HEK293 (cell line): ENCODE data around the gene PCSK5.

Experiments
- CTCF ChIA-PET: fragments of 350-600 bp; formaldehyde crosslinking; extraction: SDS; loops from one replicate; lab custom pipeline; 2021; ENCODE audit warnings: antibody characterized with exemption; lab: Yijun Ruan, JAX
- POLR2A ChIA-PET: fragments of 300-600 bp; formaldehyde crosslinking; extraction: SDS; loops from one replicate; lab custom pipeline; 2020; ENCODE audit warnings: antibody characterized with exemption, inconsistent platforms; lab: Yijun Ruan, JAX
- H3K27ac ChIP-seq: fragments of 200-500 bp; sonication (Bioruptor generic); 2 replicates; pipeline ENCODE4 v1.5.1; 2014; ENCODE audit warnings: low read depth, low read length, control low read depth, inconsistent platforms; ENCODE audit errors: extremely low read depth
- H3K36me3 ChIP-seq, 2 experiments: fragments of 200-500 bp in 1 of 2; sonication (Bioruptor generic) in 1 of 2; 1 replicate in 1 of 2; 2 replicates in 1 of 2; pipeline ENCODE4 v1.5.1; 2014 to 2017; ENCODE audit warnings: inconsistent platforms in 2 of 2, low read length in 2 of 2; ENCODE audit not compliant: control insufficient read depth in 2 of 2, insufficient read depth in 1 of 2
- H3K4me1 ChIP-seq: fragments of 200-500 bp; sonication (Bioruptor generic); 2 replicates; pipeline ENCODE4 v1.5.1; 2014; ENCODE audit warnings: mild to moderate bottlenecking, low read length, inconsistent platforms; ENCODE audit not compliant: control insufficient read depth, insufficient read depth
- H3K4me3 ChIP-seq: 2 replicates; pipeline ENCODE4 v1.5.1; 2011; ENCODE audit warnings: low read depth, mild to moderate bottlenecking, control low read depth, low read length, moderate library complexity
- H3K9me3 ChIP-seq: fragments of 200-500 bp; sonication (Bioruptor generic); 2 replicates; pipeline ENCODE4 v1.5.1; 2014; ENCODE audit warnings: low read depth, low read length, inconsistent platforms; ENCODE audit not compliant: control insufficient read depth, insufficient read depth
- BCL6B ChIP-seq: fragments of 450-650 bp; formaldehyde crosslinking; IDR thresholded peaks from 2 replicates; pipeline ENCODE4 v1.5.1; 2017; ENCODE audit warnings: missing biosample characterization, missing genetic modification characterization
- FEZF1 ChIP-seq: fragments of 450-650 bp; formaldehyde crosslinking; IDR thresholded peaks from 2 replicates; pipeline ENCODE4 v1.5.1; 2016; ENCODE audit warnings: missing biosample characterization, missing genetic modification characterization
- GLI4 ChIP-seq: fragments of 450-650 bp; formaldehyde crosslinking; IDR thresholded peaks from 2 replicates; pipeline ENCODE4 v1.5.1; 2016; ENCODE audit warnings: missing biosample characterization, missing genetic modification characterization
- KLF8 ChIP-seq: fragments of 450-650 bp; formaldehyde crosslinking; IDR thresholded peaks from 2 replicates; pipeline ENCODE4 v1.5.1; 2016; ENCODE audit warnings: missing biosample characterization, missing genetic modification characterization
- RBAK ChIP-seq: fragments of 450-650 bp; formaldehyde crosslinking; IDR thresholded peaks from 2 replicates; pipeline ENCODE4 v1.5.1; 2016; ENCODE audit warnings: missing biosample characterization, missing genetic modification characterization
- SETDB1 ChIP-seq: IDR thresholded peaks from one replicate; pipeline ENCODE4 v1.6.1; 2017; ENCODE audit warnings: mild to moderate bottlenecking, low read length, moderate library complexity, mixed read lengths; ENCODE audit not compliant: insufficient read length
- SP2 ChIP-seq: fragments of 450-650 bp; formaldehyde crosslinking; IDR thresholded peaks from 2 replicates; pipeline ENCODE4 v1.5.1; 2016; ENCODE audit warnings: missing biosample characterization, missing genetic modification characterization
- WT1 ChIP-seq: fragments of 450-650 bp; formaldehyde crosslinking; IDR thresholded peaks from 2 replicates; pipeline ENCODE4 v1.5.1; 2016; ENCODE audit warnings: missing biosample characterization, missing genetic modification characterization
- ZNF112 ChIP-seq: fragments of 450-650 bp; formaldehyde crosslinking; IDR thresholded peaks from 2 replicates; pipeline ENCODE4 v1.5.0; 2017; ENCODE audit warnings: missing biosample characterization, missing genetic modification characterization
- ZNF138 ChIP-seq: fragments of 450-650 bp; formaldehyde crosslinking; IDR thresholded peaks from 2 replicates; pipeline ENCODE4 v1.5.1; 2016; ENCODE audit warnings: missing biosample characterization, missing genetic modification characterization, borderline replicate concordance
- ZNF169 ChIP-seq: fragments of 450-650 bp; formaldehyde crosslinking; IDR thresholded peaks from 2 replicates; pipeline ENCODE4 v1.5.1; 2016; ENCODE audit warnings: missing biosample characterization, missing genetic modification characterization
- ZNF174 ChIP-seq: fragments of 450-650 bp; formaldehyde crosslinking; IDR thresholded peaks from 2 replicates; pipeline ENCODE4 v1.5.0; 2017; ENCODE audit warnings: missing biosample characterization, mild to moderate bottlenecking, missing genetic modification characterization
- ZNF19 ChIP-seq: fragments of 450-650 bp; formaldehyde crosslinking; IDR thresholded peaks from 2 replicates; pipeline ENCODE4; 2016; ENCODE audit warnings: missing biosample characterization, missing genetic modification characterization, low read depth
- ZNF530 ChIP-seq: fragments of 450-650 bp; formaldehyde crosslinking; IDR thresholded peaks from 2 replicates; pipeline ENCODE4 v1.5.1; 2016; ENCODE audit warnings: low read depth, missing biosample characterization, missing genetic modification characterization
- ZNF596 ChIP-seq: fragments of 450-650 bp; IDR thresholded peaks from 2 replicates; pipeline ENCODE4 v1.5.0; 2018; ENCODE audit warnings: missing biosample characterization, mild to moderate bottlenecking, missing genetic modification characterization, moderate library complexity
- ZNF658 ChIP-seq: fragments of 450-650 bp; formaldehyde crosslinking; IDR thresholded peaks from 2 replicates; pipeline ENCODE4; 2016; ENCODE audit warnings: missing biosample characterization, missing genetic modification characterization
- ZNF704 ChIP-seq: fragments of 450-650 bp; formaldehyde crosslinking; IDR thresholded peaks from 2 replicates; pipeline ENCODE4 v1.5.1; 2016; ENCODE audit warnings: missing biosample characterization, missing genetic modification characterization
- ZNF776 ChIP-seq: fragments of 450-650 bp; formaldehyde crosslinking; IDR thresholded peaks from 2 replicates; pipeline ENCODE4 v1.5.0; 2017; ENCODE audit warnings: missing biosample characterization, missing genetic modification characterization, borderline replicate concordance
- ZSCAN16 ChIP-seq: fragments of 450-650 bp; formaldehyde crosslinking; IDR thresholded peaks from 2 replicates; pipeline ENCODE4 v1.5.1; 2016; ENCODE audit warnings: missing biosample characterization, missing genetic modification characterization
- TF ChIP-seq, protein P1 (sequence below): fragments of 450-650 bp; formaldehyde crosslinking; IDR thresholded peaks from 2 replicates; pipeline ENCODE4 v1.5.1; 2016; ENCODE audit warnings: missing biosample characterization, missing genetic modification characterization

PCSK5 gene

GRCh38 chr9:76358628-76359280, 468.3 kb downstream of the PCSK5 start:
- TF ChIP-seq, protein P1, sequence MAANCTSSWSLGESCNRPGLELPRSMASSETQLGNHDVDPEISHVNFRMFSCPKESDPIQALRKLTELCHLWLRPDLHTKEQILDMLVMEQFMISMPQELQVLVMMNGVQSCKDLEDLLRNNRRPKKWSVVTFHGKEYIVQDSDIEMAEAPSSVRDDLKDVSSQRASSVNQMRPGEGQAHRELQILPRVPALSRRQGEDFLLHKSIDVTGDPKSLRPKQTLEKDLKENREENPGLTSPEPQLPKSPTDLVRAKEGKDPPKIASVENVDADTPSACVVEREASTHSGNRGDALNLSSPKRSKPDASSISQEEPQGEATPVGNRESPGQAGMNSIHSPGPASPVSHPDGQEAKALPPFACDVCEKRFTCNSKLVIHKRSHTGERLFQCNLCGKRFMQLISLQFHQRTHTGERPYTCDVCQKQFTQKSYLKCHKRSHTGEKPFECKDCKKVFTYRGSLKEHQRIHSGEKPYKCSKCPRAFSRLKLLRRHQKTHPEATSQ (tag by site-specific recombination), result no peak
- TF ChIP-seq ZNF658 (tag by site-specific recombination), result no peak
- TF ChIP-seq BCL6B, result no peak
- no peak for TF ChIP-seq ZNF174 (tag by site-specific recombination)
- no peak for TF ChIP-seq WT1
- TF ChIP-seq ZNF19, result no peak
- TF ChIP-seq ZNF704 (tag by site-specific recombination), result no peak
- no peak for TF ChIP-seq ZNF530 (tag by site-specific recombination)
- TF ChIP-seq FEZF1 (tag by site-specific recombination), result no peak
- TF ChIP-seq ZNF596 (tag by site-specific recombination), result no peak
- TF ChIP-seq ZNF112 (tag by site-specific recombination), result no peak
- no peak for TF ChIP-seq RBAK (tag by site-specific recombination)
- no peak for TF ChIP-seq ZNF138 (tag by site-specific recombination)
- TF ChIP-seq SP2 (tag by site-specific recombination), result no peak
- TF ChIP-seq KLF8 (tag by site-specific recombination), result no peak
- TF ChIP-seq GLI4, result no peak
- no peak for TF ChIP-seq ZNF169
- no peak for TF ChIP-seq ZNF776
- TF ChIP-seq SETDB1, result no peak
- TF ChIP-seq, all 188 proteins: peak for 0
- ChIA-PET CTCF (no interaction called here), POLR2A (interaction anchor here (3.8 kb wide), 1 partner anchor 35 kb away, joined by 15 read pairs; the partner anchor contains the start of gene RFK)
- Histone ChIP-seq H3K4me3 (no peak overlapping the region), H3K27ac (no peak overlapping the region), H3K36me3 (no peaks in the 10 kb centered on the region), H3K4me1 (no peaks in the 10 kb centered on the region), H3K9me3 (no peaks in the 10 kb centered on the region)

- CTCF ChIA-PET, result interaction anchor here (1.9 kb wide), 1 partner anchor 35 kb away, joined by 8 read pairs; the partner anchor contains the start of gene RFK
- H3K4me1 ChIP-seq, result no peaks in the 10 kb centered on the region
- no peaks in the 10 kb centered on the region for H3K9me3 ChIP-seq
- POLR2A ChIA-PET, result interaction anchor here (3.8 kb wide), 1 partner anchor 35 kb away, joined by 15 read pairs; the partner anchor contains the start of gene RFK
- no peak overlapping the region for H3K27ac ChIP-seq
- no peak for TF ChIP-seq ZSCAN16 (tag by site-specific recombination)
- no peak overlapping the region for H3K4me3 ChIP-seq
- no peaks in the 10 kb centered on the region for H3K36me3 ChIP-seq
Measured at GRCh38 chr9:76359365-76359764, 468.9 kb downstream of the PCSK5 start.
